Stimulated activated naive CD8-positive, alpha-beta T cell treated with anti-CD3 and anti-CD28 coated beads, Interleukin-15, amount 100 ng/mL, for 72 hours (primary cell): ENCODE data around the gene CCSER2.
A peak's percentile ranks its signal among the peaks of the same experiment; 100 is the strongest.
"Not testable (repeated sequence)": the region's sequence is repeated elsewhere in the genome, so short reads cannot be mapped to it uniquely, and the experiment has no call there.

Source experiments
- ATAC-seq: fragments of 150-1000 bp; cut with Tn5 transposase; 2 replicates; pipeline ENCODE4 v1.10.0; 2021; ENCODE audit warnings: mild to moderate bottlenecking, moderate library complexity
- DNase-seq, 2 donors: peaks; one replicate each; pipeline ENCODE4 v3.0.0; 2021 to 2022
- H3K27ac Mint-ChIP-seq, 2 donors: one replicate each; pipeline ENCODE4 v1.8.0; 2022; ENCODE audit warnings: mild to moderate bottlenecking in 2 of 2, mixed read lengths in 2 of 2, moderate library complexity in 2 of 2
- H3K27me3 Mint-ChIP-seq: one replicate; pipeline ENCODE4 v1.8.0; 2022; ENCODE audit warnings: mixed read lengths
- H3K4me1 Mint-ChIP-seq: one replicate; pipeline ENCODE4 v1.8.0; 2022; ENCODE audit warnings: mild to moderate bottlenecking, mixed read lengths
- H3K4me3 Mint-ChIP-seq, 2 donors: one replicate each; pipeline ENCODE4 v1.8.0; 2022; ENCODE audit warnings: mild to moderate bottlenecking in 2 of 2, mixed read lengths in 2 of 2, moderate library complexity in 1 of 2
- H3K9me3 Mint-ChIP-seq, 2 donors: one replicate each; pipeline ENCODE4 v1.8.0; 2022; ENCODE audit warnings: mixed read lengths in 2 of 2

Gene CCSER2

GRCh38 chr10:84477398-84478128 lies 149.2 kb downstream of the CCSER2 start:
- H3K27me3 Mint-ChIP-seq = no peaks in the 10 kb centered on the region
- DNase-seq (no peak), ATAC-seq (no peak)
- peaks cover 6% of the 10 kb centered on the region for H3K4me1 Mint-ChIP-seq
- no peak overlapping the region for H3K4me3 Mint-ChIP-seq
- no peaks in the 10 kb centered on the region for H3K9me3 Mint-ChIP-seq
- no peak overlapping the region for H3K27ac Mint-ChIP-seq

DNA sequence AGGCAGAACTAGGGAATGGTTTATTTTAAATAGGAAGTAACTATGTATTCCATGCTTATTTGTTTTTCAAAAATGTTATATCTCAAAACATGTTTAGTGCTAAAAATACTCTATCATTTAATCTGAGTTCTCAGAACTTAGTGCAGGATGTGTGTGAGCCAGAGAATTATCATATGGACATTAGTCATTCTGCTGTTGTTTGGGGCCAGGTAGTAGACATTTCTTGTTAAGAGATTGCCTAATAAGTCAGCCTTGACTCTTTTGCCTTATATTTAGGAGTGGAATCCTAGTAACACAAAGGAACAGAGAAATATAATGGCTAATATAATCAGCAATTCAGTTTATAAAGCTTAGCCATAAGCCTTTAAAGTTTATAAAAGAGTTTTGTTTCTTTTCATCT lies 149.8 kb downstream of the CCSER2 start:
- no peaks in the 10 kb centered on the region for H3K9me3 Mint-ChIP-seq
- no peak overlapping the region for H3K27ac Mint-ChIP-seq
- H3K4me1 Mint-ChIP-seq = peaks cover 6% of the 10 kb centered on the region
- H3K27me3 Mint-ChIP-seq = no peaks in the 10 kb centered on the region
- DNase-seq (no peak), ATAC-seq (no peak)
- H3K4me3 Mint-ChIP-seq = no peak overlapping the region

- H3K27me3 Mint-ChIP-seq = no peaks in the 10 kb centered on the region
- H3K27ac Mint-ChIP-seq = peak overlapping the region in 1 of 2 donors; percentile 2
- H3K9me3 Mint-ChIP-seq = no peaks in the 10 kb centered on the region
- no peak for ATAC-seq
- peaks cover 6% of the 10 kb centered on the region for H3K4me1 Mint-ChIP-seq
- H3K4me3 Mint-ChIP-seq = no peak overlapping the region
- no peak for DNase-seq
Measured at GRCh38 chr10:84478679-84479078, 150.3 kb downstream of the CCSER2 start.

DNA sequence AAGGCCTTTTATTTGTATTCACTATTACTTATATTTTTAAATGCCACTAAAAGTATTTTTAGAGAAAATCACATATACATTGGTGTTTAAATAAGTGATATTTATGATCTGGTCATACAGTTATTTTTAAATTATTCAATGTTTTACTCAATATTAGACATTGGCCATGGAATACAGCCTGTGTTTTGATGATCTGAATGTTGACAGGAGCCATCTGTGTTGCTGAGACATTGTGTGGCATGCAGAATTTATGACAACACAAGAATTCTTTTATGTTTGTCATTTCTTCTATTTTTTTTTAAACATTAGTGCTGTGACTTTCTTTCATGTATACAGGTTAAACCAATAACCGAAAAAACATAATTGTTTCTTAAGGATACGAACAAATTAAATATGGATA lies 156.2 kb downstream of the CCSER2 start:
- Mint-ChIP-seq H3K27ac (no peak overlapping the region), H3K27me3 (no peaks in the 10 kb centered on the region), H3K4me1 (peaks cover 13% of the 10 kb centered on the region), H3K9me3 (no peaks in the 10 kb centered on the region), H3K4me3 (no peak overlapping the region)
- ATAC-seq (no peak), DNase-seq (no peak)

GRCh38 chr10:84493361-84493760 lies 165.0 kb downstream of the CCSER2 start:
- peaks cover 0 to 9% of the 10 kb centered on the region in 2 donors for H3K9me3 Mint-ChIP-seq
- peak overlapping the region in 1 of 2 donors; percentile 66 for H3K27ac Mint-ChIP-seq
- DNase-seq (no peak), ATAC-seq (no peak)
- H3K4me3 Mint-ChIP-seq = no peak overlapping the region
- H3K27me3 Mint-ChIP-seq = no peaks in the 10 kb centered on the region
- peaks cover 31% of the 10 kb centered on the region for H3K4me1 Mint-ChIP-seq

GRCh38 chr10:84493951-84494848 lies 165.8 kb downstream of the CCSER2 start:
- Mint-ChIP-seq H3K27me3 (no peaks in the 10 kb centered on the region), H3K4me3 (no peak overlapping the region), H3K27ac (no peak overlapping the region), H3K9me3 (peaks cover 0 to 9% of the 10 kb centered on the region in 2 donors), H3K4me1 (peaks cover 23% of the 10 kb centered on the region)
- ATAC-seq (no peak), DNase-seq (no peak)

GRCh38 chr10:84494849-84495180 lies 166.4 kb downstream of the CCSER2 start:
- no peak for ATAC-seq
- H3K4me3 Mint-ChIP-seq = no peak overlapping the region
- peaks cover 23% of the 10 kb centered on the region for H3K4me1 Mint-ChIP-seq
- no peaks in the 10 kb centered on the region for H3K27me3 Mint-ChIP-seq
- no peak overlapping the region for H3K27ac Mint-ChIP-seq
- peaks cover 0 to 9% of the 10 kb centered on the region in 2 donors for H3K9me3 Mint-ChIP-seq
- DNase-seq = no peak

- Mint-ChIP-seq H3K9me3 (no peaks in the 10 kb centered on the region), H3K4me3 (no peak overlapping the region), H3K27me3 (no peaks in the 10 kb centered on the region), H3K27ac (no peak overlapping the region), H3K4me1 (peaks cover 30% of the 10 kb centered on the region)
- DNase-seq (no peak), ATAC-seq (no peak)
Measured at GRCh38 chr10:84497978-84498377, 169.6 kb downstream of the CCSER2 start.

- not testable (repeated sequence) for DNase-seq, H3K27me3 Mint-ChIP-seq, ATAC-seq, H3K4me3 Mint-ChIP-seq, H3K9me3 Mint-ChIP-seq, H3K27ac Mint-ChIP-seq
- peaks cover 23% of the 10 kb centered on the region for H3K4me1 Mint-ChIP-seq
Measured at GRCh38 chr10:84499039-84499438, 170.7 kb downstream of the CCSER2 start.

- Mint-ChIP-seq H3K27me3 (no peaks in the 10 kb centered on the region), H3K4me1 (peaks cover 18% of the 10 kb centered on the region), H3K27ac (peak overlapping the region in 1 of 2 donors; percentile 9), H3K4me3 (no peak overlapping the region), H3K9me3 (no peaks in the 10 kb centered on the region)
- no peak for ATAC-seq
- DNase-seq = no peak
Measured at GRCh38 chr10:84499846-84500245, 171.5 kb downstream of the CCSER2 start.

GRCh38 chr10:84510121-84510520 lies 181.7 kb downstream of the CCSER2 start:
- Mint-ChIP-seq H3K4me3 (no peak overlapping the region), H3K9me3 (no peaks in the 10 kb centered on the region), H3K27me3 (no peaks in the 10 kb centered on the region), H3K27ac (no peak overlapping the region), H3K4me1 (no peaks in the 10 kb centered on the region)
- DNase-seq (no peak), ATAC-seq (no peak)

GRCh38 chr10:84511106-84511505 lies 182.7 kb downstream of the CCSER2 start:
- H3K27me3 Mint-ChIP-seq = no peaks in the 10 kb centered on the region
- DNase-seq = no peak
- H3K4me3 Mint-ChIP-seq = no peak overlapping the region
- no peaks in the 10 kb centered on the region for H3K9me3 Mint-ChIP-seq
- H3K4me1 Mint-ChIP-seq = no peaks in the 10 kb centered on the region
- ATAC-seq = no peak
- H3K27ac Mint-ChIP-seq = no peak overlapping the region

DNA sequence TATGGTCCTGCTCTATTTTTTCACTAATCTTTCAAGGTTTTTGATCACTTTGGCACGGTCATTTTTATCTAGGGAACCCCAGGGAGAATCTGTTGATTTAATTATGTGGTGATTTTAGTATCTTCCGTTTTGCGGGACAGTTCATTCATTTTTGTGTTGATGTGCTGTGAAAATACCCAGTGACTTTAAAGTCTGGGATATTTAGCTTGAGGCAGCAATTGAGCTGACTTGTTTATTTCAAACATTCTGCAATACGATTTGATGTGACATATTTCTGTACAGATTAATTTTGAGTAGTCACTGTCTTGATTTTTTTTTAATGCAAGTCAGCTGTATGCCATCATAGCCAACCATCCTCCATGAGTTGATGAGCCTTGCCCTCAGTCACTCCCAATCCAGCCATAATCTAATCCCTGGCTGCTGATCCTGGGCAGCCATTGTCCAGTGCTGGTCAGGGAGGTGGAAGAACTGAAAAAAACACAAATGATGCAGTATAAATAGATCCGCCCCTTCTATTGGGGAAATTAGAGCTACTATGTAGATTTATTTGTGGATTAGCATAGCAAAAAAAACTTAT lies 183.4 kb downstream of the CCSER2 start:
- Mint-ChIP-seq H3K4me1 (no peaks in the 10 kb centered on the region), H3K27me3 (no peaks in the 10 kb centered on the region), H3K9me3 (no peaks in the 10 kb centered on the region), H3K4me3 (no peak overlapping the region), H3K27ac (peak overlapping the region in 1 of 2 donors; percentile 58)
- ATAC-seq = no peak
- DNase-seq = no peak

GRCh38 chr10:84517554-84517953 lies 189.2 kb downstream of the CCSER2 start:
- Mint-ChIP-seq H3K27me3 (no peaks in the 10 kb centered on the region), H3K9me3 (no peaks in the 10 kb centered on the region), H3K4me3 (no peak overlapping the region), H3K4me1 (no peaks in the 10 kb centered on the region), H3K27ac (no peak overlapping the region)
- no peak for ATAC-seq
- DNase-seq = no peak

GRCh38 chr10:84519235-84519634 lies 190.8 kb downstream of the CCSER2 start:
- ATAC-seq (no peak), DNase-seq (no peak)
- Mint-ChIP-seq H3K9me3 (no peaks in the 10 kb centered on the region), H3K27ac (no peak overlapping the region), H3K27me3 (no peaks in the 10 kb centered on the region), H3K4me3 (no peak overlapping the region), H3K4me1 (peaks cover 10% of the 10 kb centered on the region)

DNA sequence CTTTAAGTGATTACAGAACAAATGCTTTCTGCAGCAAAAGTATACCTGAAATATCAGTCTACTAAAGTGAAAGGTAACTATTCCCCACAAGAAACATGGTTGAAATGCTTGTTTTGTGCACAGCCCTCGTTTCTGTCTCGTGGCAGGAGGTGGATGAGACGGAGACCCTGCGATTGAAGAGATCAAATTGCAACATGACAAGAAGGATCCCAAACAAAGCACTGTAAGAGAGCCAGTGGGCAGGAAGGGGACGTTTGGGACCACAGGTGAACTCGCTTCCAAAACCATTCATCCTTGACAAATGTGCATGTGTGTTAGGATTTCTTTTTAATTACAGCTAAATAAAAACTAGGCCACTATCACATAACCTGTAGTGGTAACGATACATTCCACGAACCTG lies 192.6 kb downstream of the CCSER2 start:
- Mint-ChIP-seq H3K27ac (no peak overlapping the region), H3K27me3 (no peaks in the 10 kb centered on the region), H3K4me1 (peaks cover 10% of the 10 kb centered on the region), H3K9me3 (peaks cover 5 to 12% of the 10 kb centered on the region in 2 donors), H3K4me3 (no peak overlapping the region)
- no peak for ATAC-seq
- no peak for DNase-seq
